NCI-H2081 (cell line): Measurements from ENCODE around the gene SETX.

Experiments used
- DNase-seq, 2 experiments: peaks; one replicate each; lab custom pipeline; 2025; lab: John Stamatoyannopoulos, UW

Gene SETX

DNA sequence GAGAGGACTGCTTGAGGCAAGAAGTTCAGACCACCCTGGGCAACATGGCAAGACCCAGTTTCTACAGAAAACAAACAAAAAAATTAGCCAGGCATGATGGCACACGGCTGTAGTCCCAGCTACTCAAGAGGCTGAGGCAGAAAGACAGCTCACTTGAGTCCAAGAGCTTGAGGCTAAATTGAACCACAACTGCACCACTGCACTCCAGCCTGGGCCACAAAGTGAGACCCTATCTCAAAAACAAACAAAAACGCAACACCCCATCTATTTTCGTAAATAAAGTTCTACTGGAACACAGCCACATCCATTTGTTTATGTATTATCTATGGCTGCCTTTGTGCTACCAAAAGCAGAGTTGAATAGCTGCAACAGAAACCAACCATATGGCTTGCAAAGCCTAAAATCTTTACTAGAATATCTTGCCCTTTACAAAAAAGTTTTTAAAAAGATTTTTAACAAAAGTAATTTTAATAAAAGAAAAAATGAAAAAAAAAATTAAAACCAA is 67.5 kb downstream of the SETX start:
- no peak for DNase-seq

- DNase-seq: no peak
Measured at GRCh38 chr9:132283863-132284262, 70.9 kb downstream of the SETX start.

DNA sequence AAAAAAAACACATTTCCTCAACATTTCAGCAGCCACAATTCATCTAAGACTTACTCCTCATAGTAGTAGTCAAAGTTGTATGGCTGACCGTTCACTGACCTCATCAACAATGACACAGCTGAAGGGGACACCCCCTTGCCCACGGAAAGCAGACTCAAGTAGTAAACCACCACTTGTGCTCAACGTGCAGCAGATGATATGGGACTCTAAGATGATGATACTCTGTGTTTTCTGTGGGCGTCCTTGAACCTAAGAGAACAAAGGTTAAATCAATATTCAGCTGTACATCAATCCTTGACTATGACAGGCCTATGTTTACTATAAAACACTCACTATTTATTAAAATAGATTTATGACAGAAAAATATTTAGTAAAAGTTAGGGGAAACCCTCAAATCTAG is 71.6 kb downstream of the SETX start:
- no peak for DNase-seq

DNA sequence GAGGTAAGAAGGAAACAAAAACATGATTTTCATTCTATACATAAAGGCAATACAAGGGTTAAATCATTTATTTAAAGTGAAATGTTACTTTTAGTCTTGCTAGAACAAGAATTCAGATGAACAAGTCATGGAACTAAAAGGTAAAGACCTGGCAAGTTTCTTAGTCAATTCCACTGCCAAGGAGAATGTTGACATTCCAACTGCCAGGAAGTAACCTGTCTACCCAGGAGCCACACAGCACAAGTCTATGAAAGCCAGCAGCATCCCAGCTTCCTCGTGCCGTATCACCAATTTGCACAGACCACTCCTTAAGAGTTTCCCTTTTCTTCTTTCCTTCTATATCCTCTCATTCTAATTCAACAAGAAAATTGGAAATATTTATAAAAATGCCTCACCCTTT is 79.9 kb downstream of the SETX start:
- no peak for DNase-seq

DNA sequence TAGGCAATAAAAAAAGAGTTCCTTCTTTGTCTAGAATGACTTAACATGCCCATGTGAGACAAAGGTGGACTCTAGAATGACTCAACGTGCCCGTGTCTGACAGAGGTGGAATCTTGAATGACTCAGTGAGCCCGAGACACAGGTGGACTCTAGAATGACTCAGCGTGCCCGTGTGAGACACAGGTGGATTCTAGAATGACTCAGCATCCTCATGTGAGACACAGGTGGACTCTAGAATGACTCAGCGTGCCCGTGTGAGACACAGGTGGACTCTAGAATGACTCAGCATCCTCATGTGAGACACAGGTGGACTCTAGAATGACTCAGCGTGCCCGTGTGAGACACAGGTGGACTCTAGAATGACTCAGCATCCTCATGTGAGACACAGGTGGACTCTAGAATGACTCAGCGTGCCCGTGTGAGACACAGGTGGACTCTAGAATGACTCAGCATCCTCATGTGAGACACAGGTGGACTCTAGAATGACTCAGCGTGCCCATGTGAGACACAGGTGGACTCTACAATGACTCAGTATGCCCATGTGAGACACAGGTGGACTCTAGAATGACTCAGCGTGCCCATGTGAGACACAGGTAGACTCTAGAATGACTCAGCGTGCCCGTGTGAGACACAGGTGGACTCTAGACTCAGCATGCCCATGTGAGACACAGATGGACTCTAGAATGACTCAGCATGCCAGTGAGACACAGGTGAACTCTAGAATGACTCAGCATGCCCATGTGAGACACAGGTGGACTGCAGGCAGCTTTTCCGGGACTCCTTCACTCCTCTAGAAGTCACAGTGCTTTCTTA is 84.9 kb downstream of the SETX start:
- peak in 1 of 2 experiments; percentile 18 for DNase-seq

DNA sequence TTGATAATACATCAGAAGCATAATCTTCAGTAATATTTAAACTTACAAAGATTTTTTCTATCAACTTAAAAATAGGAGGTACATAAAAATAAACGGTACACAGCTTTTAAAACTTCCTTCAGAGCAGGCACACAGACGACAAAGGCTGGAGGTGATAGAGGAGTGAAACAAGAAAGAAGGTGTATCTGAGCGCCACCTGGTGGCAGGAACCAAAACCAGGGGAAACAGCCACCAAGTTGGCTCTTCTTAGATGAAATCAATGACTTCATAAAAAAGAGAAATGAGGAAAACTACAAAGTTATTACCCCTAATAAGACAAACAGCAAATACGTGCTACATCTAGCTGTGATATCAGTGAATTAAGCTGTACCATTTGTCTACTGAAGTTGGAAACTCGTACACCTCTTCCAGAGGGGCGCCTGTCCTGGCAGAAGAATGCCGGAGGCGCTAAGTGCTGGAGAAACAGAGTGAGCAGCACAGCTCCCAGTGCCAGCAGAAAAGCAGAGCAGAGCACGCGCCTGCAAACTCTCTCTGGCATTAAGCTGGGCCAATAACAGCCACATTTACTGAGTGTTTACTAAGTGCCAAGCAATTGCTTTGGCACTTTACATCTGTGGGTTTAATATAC is 85.9 kb downstream of the SETX start:
- DNase-seq: peak; percentile 58 to 63

DNA sequence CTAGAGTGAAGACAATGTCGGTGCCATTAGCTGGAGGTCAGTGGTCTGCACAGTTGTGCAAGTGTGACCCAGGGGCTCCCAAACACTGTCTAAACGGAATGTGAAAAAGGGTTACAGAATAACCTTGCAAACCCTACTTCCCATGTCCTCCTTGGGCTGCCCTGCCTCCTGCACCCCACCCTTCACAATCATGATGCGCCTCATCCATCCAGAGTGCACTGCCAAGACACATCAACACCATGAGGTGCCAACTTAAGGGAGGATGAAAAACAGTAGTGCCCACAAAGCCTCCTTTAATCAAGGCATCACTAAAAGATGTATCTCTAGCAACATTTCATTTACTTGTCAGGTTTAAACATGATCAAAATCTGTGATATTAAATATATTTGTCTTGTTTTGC is 87.1 kb downstream of the SETX start:
- DNase-seq: no peak

GRCh38 chr9:132266017-132266416 is 88.8 kb downstream of the SETX start:
- no peak for DNase-seq

DNA sequence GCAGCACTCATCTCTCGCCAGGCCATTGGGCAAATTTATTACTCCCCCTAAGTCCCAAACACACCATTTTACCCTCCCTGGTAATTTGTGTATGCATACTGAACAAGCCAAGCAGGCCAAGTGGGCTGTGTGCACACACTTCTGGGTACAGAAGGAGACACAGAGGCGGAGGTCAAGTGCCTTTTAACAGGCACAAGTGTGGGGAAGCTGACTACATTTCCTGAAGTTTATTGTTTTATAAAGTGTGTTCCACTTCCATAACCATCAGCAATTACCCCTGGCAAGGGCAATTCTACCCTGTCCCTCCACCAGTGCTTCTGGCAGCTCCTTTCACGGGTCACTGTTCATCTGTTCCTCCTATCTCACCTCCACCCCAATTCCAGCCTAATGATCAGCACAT is 93.9 kb downstream of the SETX start:
- no peak for DNase-seq

- DNase-seq: no peak
Measured at GRCh38 chr9:132250324-132251262, 104.2 kb downstream of the SETX start.

DNA sequence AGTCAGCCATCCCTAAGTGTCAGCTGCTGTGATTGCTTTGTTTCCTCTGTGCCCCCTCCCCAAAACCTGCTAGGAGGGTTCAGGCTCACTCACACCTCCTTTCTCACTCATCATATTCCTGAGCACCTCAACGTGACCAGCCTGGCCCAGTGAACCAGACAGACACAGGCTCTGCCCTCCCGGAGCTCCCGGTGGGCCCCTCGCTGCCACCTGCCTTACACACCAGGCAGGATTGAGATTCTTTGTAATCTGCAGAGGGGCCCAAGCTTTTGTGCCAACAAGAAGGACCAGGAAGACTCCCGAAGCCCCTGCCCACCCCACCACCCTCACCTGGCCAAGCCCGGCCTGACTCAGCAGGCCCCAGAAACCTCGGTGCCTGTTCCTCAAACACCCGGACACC is 105.1 kb downstream of the SETX start:
- DNase-seq: no peak

- DNase-seq: peak in 1 of 2 experiments; percentile 78
Measured at GRCh38 chr9:132249123-132249522, 105.7 kb downstream of the SETX start.

GRCh38 chr9:132247942-132248341 is 106.8 kb downstream of the SETX start:
- DNase-seq: no peak

- DNase-seq: no peak
Measured at GRCh38 chr9:132245465-132245864, 109.3 kb downstream of the SETX start.

- DNase-seq: no peak
Measured at GRCh38 chr9:132244582-132245455, 110.0 kb downstream of the SETX start.

- DNase-seq: no peak
Measured at GRCh38 chr9:132243156-132244074, 111.4 kb downstream of the SETX start.

DNA sequence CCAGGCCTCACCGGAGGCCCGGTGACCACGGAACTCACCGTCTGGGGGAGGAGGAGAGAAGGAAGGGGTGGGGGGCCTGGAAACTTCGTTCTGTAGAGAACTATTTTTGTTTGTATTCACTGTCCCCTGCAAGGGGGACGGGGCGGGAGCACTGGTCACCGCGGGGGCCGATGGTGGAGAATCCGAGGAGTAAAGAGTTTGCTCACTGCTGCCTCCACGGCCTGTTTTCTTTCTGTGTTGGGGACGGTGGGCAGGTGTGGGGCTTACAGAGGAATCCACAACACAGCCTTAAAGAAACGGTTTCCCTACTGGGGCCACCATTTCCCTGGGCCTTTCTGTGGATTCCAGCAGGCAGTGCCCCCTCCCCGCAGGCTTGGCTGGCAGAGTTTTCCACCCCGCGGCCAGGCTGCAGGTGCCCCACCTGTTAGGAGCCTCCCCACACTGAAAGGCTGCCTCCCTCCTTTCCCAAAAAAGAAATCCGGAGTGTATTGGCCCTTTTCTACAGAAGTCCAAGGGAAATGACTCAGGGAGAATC is 112.1 kb downstream of the SETX start:
- DNase-seq: no peak

DNA sequence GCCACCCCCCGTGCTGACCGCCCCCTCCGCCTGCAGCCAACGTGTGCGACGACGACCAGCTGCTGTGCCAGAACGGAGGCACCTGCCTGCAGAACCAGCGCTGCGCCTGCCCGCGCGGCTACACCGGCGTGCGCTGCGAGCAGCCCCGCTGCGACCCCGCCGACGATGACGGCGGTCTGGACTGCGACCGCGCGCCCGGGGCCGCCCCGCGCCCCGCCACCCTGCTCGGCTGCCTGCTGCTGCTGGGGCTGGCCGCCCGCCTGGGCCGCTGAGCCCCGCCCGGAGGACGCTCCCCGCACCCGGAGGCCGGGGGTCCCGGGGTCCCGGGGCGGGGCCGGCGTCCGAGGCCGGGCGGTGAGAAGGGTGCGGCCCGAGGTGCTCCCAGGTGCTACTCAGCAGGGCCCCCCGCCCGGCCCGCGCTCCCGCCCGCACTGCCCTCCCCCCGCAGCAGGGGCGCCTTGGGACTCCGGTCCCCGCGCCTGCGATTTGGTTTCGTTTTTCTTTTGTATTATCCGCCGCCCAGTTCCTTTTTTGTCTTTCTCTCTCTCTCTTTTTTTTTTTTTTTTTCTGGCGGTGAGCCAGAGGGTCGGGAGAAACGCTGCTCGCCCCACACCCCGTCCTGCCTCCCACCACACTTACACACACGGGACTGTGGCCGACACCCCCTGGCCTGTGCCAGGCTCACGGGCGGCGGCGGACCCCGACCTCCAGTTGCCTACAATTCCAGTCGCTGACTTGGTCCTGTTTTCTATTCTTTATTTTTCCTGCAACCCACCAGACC is 112.8 kb downstream of the SETX start:
- DNase-seq: peak in 1 of 2 experiments; percentile 31

DNA sequence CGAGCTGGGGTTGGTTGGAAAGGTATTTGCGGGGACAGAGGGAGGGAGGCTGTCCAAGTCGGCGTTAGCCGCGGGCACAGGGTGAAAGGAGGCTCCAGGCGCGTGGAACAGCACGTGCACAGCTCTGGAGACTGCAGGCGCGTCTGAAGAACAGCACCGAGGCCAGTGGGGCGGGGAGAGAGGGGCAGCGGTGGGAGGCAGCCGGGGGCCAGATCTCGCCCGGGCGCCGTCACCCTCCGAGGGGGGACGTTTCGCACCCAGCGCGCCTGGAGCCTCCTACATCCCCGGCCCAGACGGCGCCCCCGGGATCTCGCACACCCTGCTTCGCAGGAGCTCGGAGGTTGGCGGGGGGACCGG is 113.3 kb downstream of the SETX start:
- no peak for DNase-seq
